GM18520 (cell line): ENCODE data around the gene CNTNAP2.

Source experiments
- ATAC-seq: cut with Tn5 transposase; IDR thresholded peaks from one replicate; pipeline ENCODE4 v1.9.1; 2021; ENCODE audit not compliant: unreplicated experiment

Gene CNTNAP2

DNA sequence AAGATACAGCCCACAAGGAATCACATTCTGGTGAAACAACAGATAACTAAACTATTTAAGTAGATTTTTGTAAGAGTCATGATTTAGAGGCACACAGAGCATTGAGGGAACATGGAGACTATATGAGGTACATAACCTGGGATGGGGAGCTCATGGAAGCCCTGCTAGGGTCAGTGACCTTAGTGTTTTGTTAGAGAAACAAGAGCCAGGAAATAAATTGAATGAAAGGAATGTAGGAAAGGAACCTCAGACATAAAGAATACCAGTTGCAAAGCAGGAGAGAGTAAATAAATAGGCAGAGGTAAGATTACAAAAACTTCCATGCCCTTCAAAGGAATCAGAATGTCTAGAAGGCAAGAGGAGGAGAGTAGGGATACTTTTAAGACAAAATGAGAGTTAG is 1076.9 kb downstream of the CNTNAP2 start:
- ATAC-seq = no peak

DNA sequence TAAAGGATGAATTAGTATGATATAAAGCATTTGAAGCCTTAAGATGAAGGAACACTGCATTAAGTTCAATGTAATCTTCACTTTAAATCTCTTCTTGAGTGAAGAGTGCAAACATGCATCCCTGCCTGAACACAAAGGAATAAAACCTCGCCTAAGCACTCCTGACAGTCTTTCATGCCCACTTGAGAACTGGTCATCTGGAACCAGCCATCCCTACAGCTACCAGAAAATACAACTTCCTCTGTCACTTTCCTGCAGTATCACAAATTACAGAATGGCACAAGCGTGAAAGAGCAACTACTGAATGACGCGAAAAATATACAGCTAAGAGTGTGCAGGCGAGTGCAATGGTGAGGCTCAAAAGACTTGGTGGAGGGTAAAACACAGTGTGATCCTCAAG is 1079.9 kb downstream of the CNTNAP2 start:
- no peak for ATAC-seq

DNA sequence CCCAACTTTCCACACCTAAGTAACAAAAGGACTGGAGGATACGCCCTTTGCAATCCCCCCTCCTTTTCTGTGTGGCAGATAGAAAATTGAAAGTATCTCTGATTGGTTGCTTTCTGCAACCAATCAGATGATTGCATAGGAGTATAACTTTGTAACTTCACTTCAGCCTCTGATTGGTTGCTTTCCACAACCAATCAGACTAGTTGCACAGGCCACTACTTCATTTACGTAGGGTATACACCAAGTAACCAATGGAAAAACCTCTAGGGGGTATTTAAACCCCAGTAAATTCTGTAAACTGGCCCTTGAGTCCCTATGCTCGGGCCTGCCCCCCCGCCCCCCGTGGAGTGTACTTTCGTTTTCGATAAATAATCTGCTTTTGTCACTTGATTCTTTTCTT is 1080.4 kb downstream of the CNTNAP2 start:
- ATAC-seq = no peak

DNA sequence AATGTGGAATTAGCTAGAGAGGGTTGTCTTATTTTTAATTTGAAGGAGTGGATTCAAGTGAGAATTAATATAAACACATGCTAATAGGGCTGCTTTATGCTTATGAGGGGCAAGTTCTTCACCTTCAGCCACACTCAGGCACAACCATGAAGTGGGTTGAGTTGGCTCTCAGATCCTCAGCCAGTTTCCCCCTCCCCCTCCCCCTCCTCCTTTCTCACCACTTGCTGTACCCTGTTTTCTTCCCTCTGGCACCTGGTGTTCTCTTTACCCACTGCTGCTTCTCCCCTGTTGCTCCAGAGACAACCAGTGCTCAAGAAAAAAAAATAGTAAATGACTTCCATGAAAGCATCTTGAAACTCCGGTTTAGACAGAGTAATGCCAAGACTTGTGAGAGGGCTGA is 1083.3 kb downstream of the CNTNAP2 start:
- ATAC-seq = no peak

GRCh38 chr7:147207988-147208387 is 1091.4 kb downstream of the CNTNAP2 start:
- no peak for ATAC-seq

- ATAC-seq = no peak
These were observed 1114.7 kb downstream of the CNTNAP2 start for GRCh38 chr7:147231275-147231674.

DNA sequence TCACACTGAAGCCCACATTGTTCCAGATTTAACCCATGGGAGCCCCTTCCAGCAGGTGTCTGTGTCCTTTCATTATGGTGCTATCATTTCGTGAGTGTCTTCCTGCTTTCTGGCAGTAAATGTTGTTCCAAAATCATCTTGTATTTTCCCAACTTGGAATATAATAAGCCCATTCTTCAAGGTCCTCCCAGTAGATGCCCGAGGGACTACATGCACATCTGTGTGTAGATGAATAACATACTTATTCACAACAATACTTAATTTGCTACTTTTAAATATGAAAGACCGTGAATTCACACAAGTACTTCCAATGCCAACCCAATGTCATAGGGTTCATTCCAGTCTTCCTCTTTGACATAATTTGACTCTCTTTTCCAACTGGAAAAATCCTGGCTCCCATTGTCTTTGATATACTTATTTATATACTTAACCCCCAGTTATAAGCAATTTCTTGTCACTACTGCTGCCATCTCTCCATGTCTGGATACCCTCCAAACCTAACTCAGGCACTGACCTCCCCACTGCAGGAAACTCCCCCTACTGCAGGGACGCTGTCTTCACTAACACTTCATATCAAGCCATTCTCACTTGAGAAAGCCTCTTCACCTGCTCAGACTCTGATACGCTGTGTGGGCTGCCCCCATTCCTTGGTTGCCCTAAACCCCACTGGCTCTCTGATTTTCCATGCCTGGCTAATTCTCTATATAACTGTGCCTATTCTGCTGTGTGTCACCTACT is 1119.2 kb downstream of the CNTNAP2 start:
- no peak for ATAC-seq

- ATAC-seq = no peak
These were observed 1123.9 kb downstream of the CNTNAP2 start for GRCh38 chr7:147240468-147240867.

DNA sequence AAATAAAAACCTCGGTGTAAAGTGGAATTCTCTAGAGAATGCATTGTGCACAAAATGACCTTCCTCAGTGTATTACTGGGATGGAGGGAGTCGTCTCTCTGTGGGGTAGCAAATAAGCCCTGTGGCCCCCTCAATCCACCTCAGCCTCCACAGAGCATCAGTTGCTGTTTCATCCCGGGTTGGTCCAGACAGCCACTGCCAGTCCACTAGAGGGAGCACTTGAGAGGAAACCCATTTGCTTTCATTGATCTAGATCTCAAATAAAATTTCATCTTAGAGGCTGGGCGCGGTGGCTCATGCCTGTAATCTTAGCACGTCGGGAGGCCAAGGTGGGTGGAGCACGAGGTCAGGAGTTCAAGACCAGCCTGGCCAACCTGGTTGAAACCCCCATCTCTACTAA is 1128.7 kb downstream of the CNTNAP2 start:
- ATAC-seq = no peak

GRCh38 chr7:147249956-147250355 is 1133.4 kb downstream of the CNTNAP2 start:
- ATAC-seq = no peak

GRCh38 chr7:147251751-147252325 is 1135.2 kb downstream of the CNTNAP2 start:
- ATAC-seq = no peak

DNA sequence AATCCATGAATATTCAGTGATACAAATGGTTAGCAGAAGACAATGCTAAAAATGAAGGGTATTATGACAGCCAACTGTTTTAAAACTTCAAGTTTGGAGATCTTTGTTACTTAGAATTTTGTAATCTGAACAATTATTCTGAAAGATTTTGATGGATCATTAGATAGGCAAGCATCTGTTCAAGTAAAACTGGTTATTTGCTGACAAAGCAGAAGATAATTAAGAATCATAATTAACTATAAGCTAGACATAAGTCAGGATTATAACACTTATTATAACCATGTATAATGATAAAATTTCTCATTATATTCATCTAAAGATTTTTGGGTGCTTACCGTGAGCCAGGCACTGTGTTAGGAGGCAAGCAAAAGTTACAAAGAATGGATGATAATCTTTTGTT is 1145.1 kb downstream of the CNTNAP2 start:
- no peak for ATAC-seq

DNA sequence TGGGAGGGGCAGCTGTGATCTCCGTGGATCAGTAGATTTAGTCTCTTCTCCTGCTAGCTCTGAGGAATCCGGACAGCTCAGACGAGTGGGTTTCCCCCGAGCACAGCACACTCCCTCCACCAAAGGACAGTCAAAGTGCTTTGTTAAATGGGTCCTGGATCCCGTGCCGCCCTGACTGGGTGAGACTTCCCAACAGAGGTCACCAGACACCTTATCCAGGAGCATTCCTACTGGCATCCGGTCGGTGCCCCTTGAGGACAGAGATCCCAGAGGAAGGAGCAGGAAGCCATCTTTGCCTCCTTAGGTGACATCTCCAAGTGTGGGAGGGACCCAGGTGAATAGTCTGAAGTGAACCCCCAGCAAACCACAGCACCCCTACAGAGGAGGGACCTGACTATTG is 1148.9 kb downstream of the CNTNAP2 start:
- ATAC-seq = no peak

- ATAC-seq = no peak
These were observed 1159.5 kb downstream of the CNTNAP2 start for GRCh38 chr7:147276106-147276505.

- ATAC-seq = no peak
These were observed 1160.3 kb downstream of the CNTNAP2 start for GRCh38 chr7:147276783-147277370.

- no peak for ATAC-seq
These were observed 1162.9 kb downstream of the CNTNAP2 start for GRCh38 chr7:147279514-147279913.

GRCh38 chr7:147279964-147280374 is 1163.4 kb downstream of the CNTNAP2 start:
- no peak for ATAC-seq

DNA sequence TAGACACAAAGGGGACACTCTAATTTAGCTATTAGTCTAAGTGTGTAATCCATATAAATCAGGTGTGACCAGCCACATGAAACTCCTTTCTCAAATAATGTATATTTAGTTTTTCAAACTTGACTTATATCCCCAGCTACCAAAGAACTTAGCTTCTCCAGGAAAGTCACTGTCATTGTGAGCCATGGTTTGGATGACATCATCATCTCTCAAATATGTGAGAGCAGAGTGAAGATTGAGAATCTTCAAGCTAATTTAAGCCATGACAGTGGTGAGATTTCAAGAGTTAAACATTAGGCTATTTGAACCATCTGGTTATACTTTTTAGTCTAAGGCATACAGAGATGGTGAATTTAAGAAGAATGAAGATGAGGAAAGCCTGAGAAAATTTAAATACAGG is 1165.6 kb downstream of the CNTNAP2 start:
- ATAC-seq = no peak

- no peak for ATAC-seq
These were observed 1179.6 kb downstream of the CNTNAP2 start for GRCh38 chr7:147296201-147296600.

- no peak for ATAC-seq
These were observed 1180.4 kb downstream of the CNTNAP2 start for GRCh38 chr7:147296986-147297385.

GRCh38 chr7:147298611-147299043 is 1182.0 kb downstream of the CNTNAP2 start:
- ATAC-seq = no peak

- no peak for ATAC-seq
These were observed 1183.7 kb downstream of the CNTNAP2 start for GRCh38 chr7:147300293-147300692.
